Gastrocnemius medialis (tissue), 4 donors: Measurements from ENCODE around the gene CCDC68.

Experiments used
- CTCF ChIP-seq, 5 experiments: fragments of 450-650 bp in 3 of 5; fragments of 200-600 bp in 2 of 5; sonication (generic) in 2 of 5; IDR thresholded peaks in 4 of 5; conservative IDR thresholded peaks in 1 of 5; 1 replicate in 4 of 5; 2 replicates in 1 of 5; pipeline ENCODE4 v1.5.1; 2016 to 2019; ENCODE audit warnings: antibody characterized with exemption in 5 of 5, mild to moderate bottlenecking in 3 of 5, moderate library complexity in 3 of 5
- POLR2A ChIP-seq, 2 donors: fragments of 450-650 bp; IDR thresholded peaks; one replicate each; pipeline ENCODE4 v1.6.1; 2017; ENCODE audit warnings: antibody characterized with exemption in 2 of 2, mild to moderate bottlenecking in 2 of 2, moderate library complexity in 2 of 2

- TF ChIP-seq CTCF (IDR thresholded peaks at IDR 0.05 in 4 of 5, conservative IDR thresholded peaks at IDR 0.05 in 1 of 5) (no peak), POLR2A (IDR thresholded peaks at IDR 0.05) (no peak)
Measured at GRCh38 chr18:54957996-54958395, 1.3 kb downstream of the CCDC68 start.
